Prostate gland (tissue), 2 donors: ENCODE data around the gene RNF157. TPM values are rescaled to one million over a fixed set of nuclear protein-coding genes. Genes with fewer than 3 reads are reported as not detected.

Experiments
- DNase-seq: peaks from one replicate; pipeline ENCODE4 v3.0.0-alpha.2; 2019; ENCODE audit warnings: low spot score
- H3K27ac ChIP-seq, 2 donors: fragments of 200-600 bp; sonication (generic); 2 replicates each; pipeline ENCODE4 v1.5.1; 2017 to 2019
- H3K27me3 ChIP-seq: fragments of 200-600 bp; sonication (generic); replicated peaks from 2 replicates; pipeline ENCODE4 v1.5.1; 2019; ENCODE audit not compliant: insufficient read depth
- H3K36me3 ChIP-seq, 2 donors: fragments of 200-600 bp; sonication (generic); 1 replicate in 1 of 2; 2 replicates in 1 of 2; pipeline versions ENCODE4 v1.5.1 to v1.8.1; 2017 to 2019
- H3K4me1 ChIP-seq: fragments of 200-600 bp; sonication (generic); replicated peaks from 2 replicates; pipeline ENCODE4 v1.5.1; 2019
- H3K4me3 ChIP-seq, 2 donors: fragments of 200-600 bp; sonication (generic); 2 replicates each; pipeline ENCODE4 v1.5.1; 2017 to 2019
- H3K9me3 ChIP-seq: fragments of 200-600 bp; sonication (generic); 2 replicates; pipeline ENCODE4 v1.5.1; 2017
- POLR2A ChIP-seq: fragments of 450-650 bp; IDR thresholded peaks from one replicate; pipeline ENCODE4 v1.6.1; 2016; ENCODE audit warnings: antibody characterized with exemption, mild to moderate bottlenecking
- POLR2AphosphoS5 ChIP-seq: sonication (generic); formaldehyde crosslinking; IDR thresholded peaks from one replicate; pipeline ENCODE4 v1.6.1; 2017; ENCODE audit warnings: antibody characterized with exemption
- WGBS: methylation state at CpG from one replicate; pipeline ENCODE4 v1.1.5; 2018; 5-methylcytosine and 5-hydroxymethylcytosine counted together
- intact Hi-C: fragments of 100-400 bp; cut with DNase I; formaldehyde crosslinking; loops from one replicate; pipeline ENCODE4 v1.14.2; 2022
- total RNA-seq, 2 donors: library from RNA; depleted of rRNA; stranded (reverse); fragments of >200 nt; gene quantifications; one replicate each; pipeline ENCODE4 v1.1.0, GENCODE V29; 2016
- TF ChIP-seq, protein P1 (sequence below), 4 experiments: fragments of 200-600 bp in 2 of 4; fragments of 450-650 bp in 2 of 4; sonication (generic) in 2 of 4; IDR thresholded peaks; 1 replicate in 3 of 4; 2 replicates in 1 of 4; pipeline ENCODE4 v1.5.1; 2016 to 2019; ENCODE audit warnings: antibody characterized with exemption in 4 of 4, mild to moderate bottlenecking in 2 of 4, moderate library complexity in 2 of 4

RNF157 gene
- total RNA-seq, 2 donors from 2014 or later, result 1.6 to 47.5 TPM

DNA sequence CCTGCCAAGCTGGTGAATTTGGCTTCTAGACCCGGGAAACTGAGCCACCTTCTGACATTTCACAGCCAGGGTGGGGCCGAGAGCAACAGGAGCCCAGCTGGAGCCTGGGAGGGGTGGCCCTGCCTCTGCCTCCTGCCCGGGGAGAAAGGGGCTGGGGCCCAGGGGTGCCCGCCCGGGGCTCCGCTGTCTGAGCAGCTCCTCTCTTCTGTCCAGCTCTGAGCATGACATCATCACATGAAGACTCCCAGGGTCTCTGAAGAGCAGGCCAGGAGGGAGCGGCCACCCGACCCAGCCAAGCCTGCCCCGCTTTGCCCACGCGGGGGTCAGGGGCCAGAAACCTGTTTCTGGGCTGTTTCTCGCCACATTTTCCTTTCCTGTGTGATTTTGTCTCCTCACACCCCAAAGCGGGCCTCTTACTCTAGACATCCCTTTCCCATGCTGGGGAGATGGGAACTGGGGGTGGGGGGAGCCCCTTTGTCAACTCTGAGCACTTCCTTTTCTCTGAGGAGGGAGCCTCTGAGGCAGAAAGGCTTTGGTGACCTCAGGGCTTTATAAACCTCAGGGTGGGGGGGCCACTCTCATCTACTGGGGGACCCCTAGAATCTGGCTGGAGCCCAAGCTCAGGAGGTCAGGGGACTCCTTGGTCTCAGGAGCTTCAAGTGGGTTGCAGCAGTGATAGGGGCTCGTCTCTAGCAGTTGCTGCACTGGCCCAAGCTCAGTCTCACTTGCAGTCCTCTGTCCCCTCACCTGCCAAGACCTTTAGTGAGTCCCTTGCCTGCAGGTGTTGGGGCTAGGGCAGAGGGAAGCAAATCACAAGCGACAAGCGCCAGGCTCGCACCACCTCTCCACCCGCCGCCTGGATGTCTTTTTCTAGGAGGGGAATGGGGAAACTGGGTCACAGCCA, 32.5 kb upstream of the RNF157 start:
- H3K4me1 ChIP-seq, result peaks cover 23% of the 10 kb centered on the region
- TF ChIP-seq, protein P1, sequence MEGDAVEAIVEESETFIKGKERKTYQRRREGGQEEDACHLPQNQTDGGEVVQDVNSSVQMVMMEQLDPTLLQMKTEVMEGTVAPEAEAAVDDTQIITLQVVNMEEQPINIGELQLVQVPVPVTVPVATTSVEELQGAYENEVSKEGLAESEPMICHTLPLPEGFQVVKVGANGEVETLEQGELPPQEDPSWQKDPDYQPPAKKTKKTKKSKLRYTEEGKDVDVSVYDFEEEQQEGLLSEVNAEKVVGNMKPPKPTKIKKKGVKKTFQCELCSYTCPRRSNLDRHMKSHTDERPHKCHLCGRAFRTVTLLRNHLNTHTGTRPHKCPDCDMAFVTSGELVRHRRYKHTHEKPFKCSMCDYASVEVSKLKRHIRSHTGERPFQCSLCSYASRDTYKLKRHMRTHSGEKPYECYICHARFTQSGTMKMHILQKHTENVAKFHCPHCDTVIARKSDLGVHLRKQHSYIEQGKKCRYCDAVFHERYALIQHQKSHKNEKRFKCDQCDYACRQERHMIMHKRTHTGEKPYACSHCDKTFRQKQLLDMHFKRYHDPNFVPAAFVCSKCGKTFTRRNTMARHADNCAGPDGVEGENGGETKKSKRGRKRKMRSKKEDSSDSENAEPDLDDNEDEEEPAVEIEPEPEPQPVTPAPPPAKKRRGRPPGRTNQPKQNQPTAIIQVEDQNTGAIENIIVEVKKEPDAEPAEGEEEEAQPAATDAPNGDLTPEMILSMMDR (IDR thresholded peaks at IDR 0.05), result no peak
- no peak for TF ChIP-seq POLR2A
- no peak for TF ChIP-seq POLR2AphosphoS5
- no peaks in the 10 kb centered on the region for H3K9me3 ChIP-seq
- no peak for DNase-seq
- intact Hi-C loops, result loop anchor here (10.0 kb wide), 1 partner anchor 258 kb away; no protein-coding TSS in a partner anchor
- H3K27me3 ChIP-seq, result no peaks in the 10 kb centered on the region
- H3K4me3 ChIP-seq, result peak overlapping the region; percentile 24 to 36
- 62% methylated on average over 18 of the region's 19 CpGs for WGBS
- H3K27ac ChIP-seq, result peak overlapping the region; percentile 73
- H3K36me3 ChIP-seq, result no peaks in the 10 kb centered on the region

GRCh38 chr17:76271669-76272540, 31.6 kb upstream of the RNF157 start:
- intact Hi-C loops, result loop anchor here (10.0 kb wide), 1 partner anchor 257 kb away; no protein-coding TSS in a partner anchor
- WGBS, result 14% methylated on average over 38 of the region's 38 CpGs
- peak overlapping the region; percentile 73 for H3K27ac ChIP-seq
- no peaks in the 10 kb centered on the region for H3K27me3 ChIP-seq
- DNase-seq, result no peak
- TF ChIP-seq POLR2A, result peak; percentile 48
- TF ChIP-seq, protein P1 (IDR thresholded peaks at IDR 0.05), result no peak
- TF ChIP-seq POLR2AphosphoS5, result peak; percentile 1
- H3K9me3 ChIP-seq, result no peaks in the 10 kb centered on the region
- H3K4me1 ChIP-seq, result peaks cover 29% of the 10 kb centered on the region
- no peaks in the 10 kb centered on the region for H3K36me3 ChIP-seq
- H3K4me3 ChIP-seq, result peak overlapping the region; percentile 24 to 36

DNA sequence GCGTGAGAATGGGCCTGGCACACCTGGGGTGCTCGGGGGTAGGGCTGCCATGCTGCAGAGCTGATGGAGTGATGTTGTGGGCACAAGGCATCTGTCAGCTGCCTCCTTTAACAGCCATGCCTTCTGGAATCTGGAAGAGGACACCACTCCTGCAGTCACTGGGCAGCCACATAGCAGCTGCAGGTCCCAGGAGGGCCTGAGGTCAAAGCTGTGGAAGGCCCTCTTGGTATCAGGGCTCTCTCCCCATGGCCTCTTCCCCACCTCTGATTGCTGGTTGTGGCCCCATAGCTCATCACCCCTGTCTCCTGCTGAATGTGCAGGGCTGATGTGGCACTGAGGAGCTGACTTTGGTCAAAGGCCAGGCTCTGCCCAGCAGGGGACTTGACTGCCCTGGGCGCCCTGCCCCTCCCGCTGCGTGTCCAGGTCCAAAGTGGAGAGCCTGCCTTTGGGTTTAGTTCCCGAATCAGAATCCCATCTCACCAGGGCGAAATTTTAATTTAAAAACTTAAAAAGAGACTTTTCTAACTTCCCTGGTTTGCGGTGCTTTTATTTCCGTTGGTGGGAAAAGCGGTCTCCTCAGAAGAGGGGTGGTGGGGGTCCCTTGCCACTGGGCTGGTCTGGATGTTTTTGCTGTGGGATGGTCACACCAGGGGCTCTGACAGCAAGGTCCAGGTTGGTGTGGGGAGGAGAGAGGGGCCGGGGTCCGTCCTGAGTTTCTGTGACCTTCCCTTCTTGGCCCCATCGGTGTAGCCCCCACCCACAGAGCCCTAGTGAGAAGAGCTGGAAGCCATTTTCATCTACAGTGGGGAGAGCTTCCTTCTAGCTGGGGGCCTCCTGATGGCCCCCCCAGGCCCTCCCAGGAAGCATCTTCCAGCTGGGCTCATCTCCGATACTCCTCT, 30.7 kb upstream of the RNF157 start:
- TF ChIP-seq, protein P1 (IDR thresholded peaks at IDR 0.05), result no peak
- no peak for TF ChIP-seq POLR2AphosphoS5
- TF ChIP-seq POLR2A, result no peak
- Histone ChIP-seq H3K27me3 (no peaks in the 10 kb centered on the region), H3K9me3 (no peaks in the 10 kb centered on the region), H3K4me1 (peaks cover 30% of the 10 kb centered on the region), H3K36me3 (no peaks in the 10 kb centered on the region), H3K27ac (peak overlapping the region; percentile 73), H3K4me3 (peak overlapping the region in 1 of 2 donors; percentile 36)
- intact Hi-C loops, result loop anchor here (10.0 kb wide), 1 partner anchor 256 kb away; no protein-coding TSS in a partner anchor
- WGBS, result 87% methylated on average over 14 of the region's 14 CpGs
- no peak for DNase-seq

DNA sequence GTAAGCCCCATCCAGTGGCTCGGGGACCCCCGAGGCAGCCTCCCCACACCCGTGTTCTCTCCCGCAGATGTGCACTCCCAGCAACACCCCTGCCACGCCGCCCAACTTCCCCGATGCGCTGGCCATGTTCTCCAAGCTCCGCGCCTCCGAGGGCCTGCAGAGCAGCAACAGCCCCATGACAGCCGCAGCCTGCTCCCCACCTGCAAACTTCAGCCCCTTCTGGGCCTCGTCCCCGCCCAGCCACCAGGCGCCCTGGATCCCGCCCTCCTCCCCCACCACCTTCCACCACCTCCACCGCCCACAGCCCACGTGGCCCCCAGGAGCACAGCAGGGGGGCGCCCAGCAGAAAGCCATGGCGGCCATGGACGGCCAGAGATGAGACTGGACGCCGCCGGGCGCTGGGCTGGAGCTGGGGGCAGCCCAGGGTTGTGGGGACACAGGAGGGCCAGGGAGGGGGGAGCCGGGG, 29.9 kb upstream of the RNF157 start:
- TF ChIP-seq POLR2AphosphoS5 (no peak), POLR2A (no peak)
- TF ChIP-seq, protein P1 (IDR thresholded peaks at IDR 0.05), result no peak
- no peak for DNase-seq
- H3K27ac ChIP-seq, result no peak overlapping the region
- H3K9me3 ChIP-seq, result no peaks in the 10 kb centered on the region
- peaks cover 30% of the 10 kb centered on the region for H3K4me1 ChIP-seq
- 80% methylated on average over 26 of the region's 26 CpGs for WGBS
- H3K4me3 ChIP-seq, result no peak overlapping the region
- H3K27me3 ChIP-seq, result no peaks in the 10 kb centered on the region
- intact Hi-C loops, result loop anchor here (10.0 kb wide), 1 partner anchor 255 kb away; no protein-coding TSS in a partner anchor
- no peaks in the 10 kb centered on the region for H3K36me3 ChIP-seq
